HG03060 (cell line): ENCODE data around the gene TMEM209.
"Not testable (repeated sequence)": the region's sequence is repeated elsewhere in the genome, so short reads cannot be mapped to it uniquely, and the experiment has no call there.

Source experiments
- ATAC-seq: cut with Tn5 transposase; IDR thresholded peaks from one replicate; pipeline ENCODE4 v1.9.1; 2021; ENCODE audit warnings: low read depth, moderate number of reproducible peaks; ENCODE audit not compliant: unreplicated experiment

Gene TMEM209

DNA sequence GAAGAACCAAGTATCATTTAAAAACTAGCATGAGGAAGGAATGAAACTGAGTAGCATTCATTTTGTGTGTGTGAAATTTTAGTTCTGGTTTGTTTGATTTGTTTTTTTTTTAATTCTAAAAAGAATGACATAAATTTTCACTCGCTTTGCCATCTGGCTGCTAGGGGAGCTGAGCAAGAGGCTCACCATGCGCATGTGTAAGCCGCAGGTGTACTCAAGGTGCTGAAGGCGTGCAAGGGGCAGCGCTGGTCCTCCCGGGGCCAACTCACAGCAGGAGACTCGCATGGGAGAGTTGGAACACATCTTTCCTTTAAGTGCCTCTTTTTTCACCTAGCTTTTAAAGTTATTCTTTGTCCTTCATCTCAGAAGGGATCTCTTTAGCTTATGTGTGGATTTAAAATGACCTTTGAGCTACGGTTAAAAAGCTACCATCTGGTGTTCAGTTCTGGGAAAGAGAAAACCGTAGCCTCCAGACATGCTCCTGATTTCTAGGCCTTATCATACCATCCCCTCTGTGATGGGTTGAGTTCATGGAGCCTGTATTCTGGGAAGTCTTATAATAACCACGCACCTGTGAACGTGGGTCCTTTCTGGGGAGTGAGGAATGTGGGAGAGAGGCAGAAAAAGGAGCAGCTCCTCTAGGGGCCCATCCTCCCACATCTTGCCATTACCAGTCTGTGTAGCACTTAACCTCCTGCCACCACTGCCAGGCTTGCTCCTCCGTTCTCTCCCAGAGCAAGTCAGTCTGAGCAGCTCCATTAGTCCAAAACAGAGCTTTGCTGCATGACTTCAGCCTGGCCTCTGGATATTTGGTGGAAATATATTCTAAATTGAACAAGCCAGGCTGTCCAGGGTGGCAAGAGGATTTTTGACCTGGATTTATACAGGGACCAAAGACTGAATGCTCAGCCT lies 73.0 kb downstream of the TMEM209 start:
- no peak for ATAC-seq

DNA sequence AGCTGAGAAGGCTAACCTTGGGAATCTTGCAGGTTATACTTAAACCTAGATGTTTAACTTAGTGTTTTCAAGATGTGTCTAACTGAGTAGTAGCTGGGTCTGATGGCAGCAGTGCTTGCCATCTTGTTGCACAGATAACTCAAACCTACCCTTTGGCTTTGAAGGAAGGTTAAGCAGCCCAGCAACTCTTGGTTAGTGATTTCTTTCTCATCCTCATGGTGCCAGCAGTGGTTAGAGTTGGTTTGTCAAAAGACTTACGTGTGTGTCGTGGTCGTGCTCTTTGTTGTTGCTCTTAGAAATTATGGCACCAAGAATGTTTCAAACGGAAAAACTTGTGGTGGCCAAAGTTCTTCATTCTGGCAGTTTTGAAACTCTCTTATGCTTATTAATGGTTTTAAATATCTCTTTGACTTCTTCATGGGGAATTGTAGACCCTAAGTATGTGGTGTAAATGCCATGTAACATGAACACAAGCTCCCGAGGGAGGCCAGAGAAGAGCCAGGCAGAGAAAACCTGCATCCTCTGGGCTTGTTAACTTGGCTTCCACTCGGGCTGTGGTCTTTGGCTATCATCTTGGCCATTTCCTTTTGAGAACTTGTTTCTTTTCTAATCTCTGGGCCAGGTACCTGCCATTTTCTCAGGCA lies 73.9 kb downstream of the TMEM209 start:
- no peak for ATAC-seq

- ATAC-seq: no peak
These were observed 76.2 kb downstream of the TMEM209 start for GRCh38 chr7:130129011-130129411.

DNA sequence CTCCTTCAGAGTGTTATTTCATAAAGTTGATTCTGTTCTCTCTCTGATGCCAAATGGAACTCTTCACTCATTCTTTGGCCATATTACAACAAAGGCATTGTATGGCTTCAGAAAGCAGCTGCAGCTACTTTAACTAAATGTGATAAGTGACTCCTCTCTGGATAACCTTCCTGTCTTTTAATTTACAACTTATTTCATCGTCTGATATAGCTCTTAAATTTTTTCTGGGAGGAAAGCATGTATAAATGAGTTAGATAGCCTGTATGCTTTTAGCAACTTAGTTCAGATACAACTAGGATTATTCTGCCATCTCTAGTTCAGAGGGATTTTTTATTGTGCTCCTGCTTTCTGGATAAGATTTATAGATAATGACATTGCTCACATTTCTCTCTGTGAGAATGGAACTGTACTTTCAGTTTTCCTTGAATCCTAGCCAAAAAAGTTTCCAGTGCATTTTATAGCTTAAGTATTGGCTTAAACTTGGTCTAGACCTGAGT lies 77.3 kb downstream of the TMEM209 start:
- ATAC-seq: no peak

GRCh38 chr7:130127404-130127803 lies 77.8 kb downstream of the TMEM209 start:
- no peak for ATAC-seq

- ATAC-seq: not testable (repeated sequence)
These were observed 78.4 kb downstream of the TMEM209 start for GRCh38 chr7:130126840-130127239.

DNA sequence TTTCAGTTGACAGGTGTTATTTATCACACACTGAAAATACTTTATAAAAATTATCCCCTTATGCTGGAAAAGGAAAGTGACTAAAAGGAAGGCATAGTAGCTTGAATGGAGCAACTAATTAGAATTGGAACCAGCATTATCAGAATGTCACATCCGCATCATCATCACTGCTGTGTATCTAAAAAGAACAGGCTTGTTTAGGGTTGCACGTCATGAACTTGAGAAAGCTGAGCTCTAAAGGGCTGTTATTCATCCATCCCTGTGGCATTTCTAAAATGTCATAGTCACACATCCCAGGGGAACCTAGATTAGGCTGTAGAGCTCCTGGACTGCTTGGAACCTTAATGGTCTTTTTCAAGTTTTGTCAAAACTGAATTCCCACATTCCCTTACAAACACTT lies 80.5 kb downstream of the TMEM209 start:
- no peak for ATAC-seq

DNA sequence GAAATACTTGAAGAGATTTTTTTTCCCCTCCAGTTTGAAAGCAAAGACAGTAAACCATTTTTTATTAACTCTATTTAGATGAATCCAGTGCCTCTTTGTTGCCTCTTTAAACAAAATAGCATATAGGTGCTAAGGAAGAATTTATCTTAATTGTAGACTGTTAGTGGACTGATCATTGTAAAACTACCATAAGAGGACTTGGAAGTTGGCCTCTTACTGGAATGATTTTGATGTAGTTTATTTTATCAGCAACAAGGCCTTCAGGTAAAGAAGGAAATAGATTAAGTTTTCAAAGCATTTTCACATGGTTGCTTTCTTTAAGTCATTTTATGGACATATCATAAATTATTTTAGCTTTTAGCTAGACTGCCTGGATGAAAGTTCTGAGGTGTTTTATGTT lies 81.7 kb downstream of the TMEM209 start:
- no peak for ATAC-seq

DNA sequence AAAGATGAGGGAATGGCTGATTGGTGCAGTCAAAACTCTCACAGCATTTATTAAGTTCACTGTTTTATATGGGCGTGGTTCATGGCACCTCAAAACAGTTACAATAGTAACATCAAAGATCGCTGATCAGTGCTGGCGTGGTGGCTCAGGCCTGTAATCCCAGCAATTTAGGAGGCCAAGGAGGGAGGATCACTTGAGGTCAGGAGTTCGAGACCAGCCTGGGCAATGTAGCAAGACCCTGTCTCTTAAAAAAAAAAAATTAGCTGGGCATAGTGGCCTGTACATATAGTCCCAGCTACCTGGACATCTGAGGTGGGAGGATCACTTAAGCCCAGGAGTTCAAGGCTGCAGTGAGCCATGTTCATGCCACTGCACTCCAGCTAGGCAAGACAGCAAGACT lies 86.4 kb downstream of the TMEM209 start:
- ATAC-seq: no peak

- ATAC-seq: no peak
These were observed 86.9 kb downstream of the TMEM209 start for GRCh38 chr7:130118294-130118693.

GRCh38 chr7:130114776-130115175 lies 90.4 kb downstream of the TMEM209 start:
- ATAC-seq: no peak
